HCT116 (cell line): Measurements from ENCODE around the gene PMM1. TPM values are rescaled to one million over a fixed set of nuclear protein-coding genes. Genes with fewer than 3 reads are reported as not detected.

ENCODE experiments used
- ATAC-seq: fragments of 200-7000 bp; cut with Tn5 transposase; 2 replicates; pipeline ENCODE4 v1.9.1; 2020; ENCODE audit warnings: mild to moderate bottlenecking, moderate library complexity
- BruUV-seq: library from RNA; stranded (reverse); fragments of 400-500 nt; replicated peaks from 2 replicates; lab custom pipeline; 2021; lab: Mats Ljungman, UMichigan
- CTCF ChIA-PET: fragments of 300-600 bp; sonication (Branson Sonifier 250); formaldehyde crosslinking; loops from one replicate; lab custom pipeline; 2021; ENCODE audit warnings: antibody characterized with exemption; lab: Charles Lee
- POLR2A ChIA-PET: fragments of 300-600, 350-600 bp; sonication (Branson Sonifier 250); formaldehyde crosslinking; loops from one replicate; lab custom pipeline; 2021; ENCODE audit warnings: antibody characterized with exemption; lab: Charles Lee
- RAD21 ChIA-PET, 2 experiments: fragments of 300-600 bp; sonication (Branson Sonifier 250); formaldehyde crosslinking; loops; one replicate each; lab custom pipeline; 2023; ENCODE audit warnings: low total read pairs in 2 of 2; ENCODE audit not compliant: uncharacterized antibody in 2 of 2, unreplicated experiment in 2 of 2, low non-redundant PET in 1 of 2; lab: Charles Lee
- DNase-seq: peaks from one replicate; pipeline ENCODE4 v3.0.0-alpha.2; 2010; ENCODE audit warnings: low read depth, low spot score
- H2AFZ ChIP-seq: fragments of 200-600 bp; shearing (Covaris generic), sonication (generic); 2 replicates; pipeline ENCODE4 v1.6.1; 2017; ENCODE audit warnings: low read depth, mixed run types, mixed read lengths, antibody characterized with exemption, low read length; ENCODE audit not compliant: poor library complexity, severe bottlenecking
- H3K27ac ChIP-seq: 2 replicates; pipeline ENCODE4 v1.5.1; 2012; ENCODE audit warnings: low read depth, low read length
- H3K27me3 ChIP-seq: fragments of 200-600 bp; sonication (generic); 2 replicates; pipeline ENCODE4 v1.6.1; 2016; ENCODE audit warnings: mixed run types, low read length, mixed read lengths; ENCODE audit not compliant: insufficient read depth
- H3K36me3 ChIP-seq, 2 experiments: fragments of 200-500 bp in 1 of 2; fragments of 200-600 bp in 1 of 2; sonication (Bioruptor generic) in 1 of 2; sonication (generic) in 1 of 2; 2 replicates each; pipeline versions ENCODE4 v1.5.1 to v1.6.1; 2014 to 2016; ENCODE audit warnings: low read length in 2 of 2, inconsistent platforms in 1 of 2, mixed read lengths in 1 of 2, mixed run types in 1 of 2; ENCODE audit not compliant: insufficient read depth in 2 of 2, control insufficient read depth in 1 of 2
- H3K4me1 ChIP-seq, 2 experiments: fragments of 200-600 bp in 1 of 2; sonication (generic) in 1 of 2; 2 replicates each; pipeline versions ENCODE4 v1.5.1 to v1.6.1; 2012 to 2017; ENCODE audit warnings: low read length in 2 of 2, inconsistent platforms in 1 of 2, mild to moderate bottlenecking in 1 of 2, mixed read lengths in 1 of 2, mixed run types in 1 of 2, moderate library complexity in 1 of 2; ENCODE audit not compliant: insufficient read depth in 2 of 2, control insufficient read depth in 1 of 2
- H3K4me2 ChIP-seq: fragments of 200-600 bp; sonication (generic); 2 replicates; pipeline ENCODE4 v1.6.1; 2017; ENCODE audit warnings: mixed run types, low read length, mixed read lengths
- H3K4me3 ChIP-seq, 2 experiments: fragments of 200-600 bp in 1 of 2; sonication (generic) in 1 of 2; replicated peaks in 1 of 2; 2 replicates each; pipeline ENCODE4 v1.5.1; 2011 to 2016; ENCODE audit warnings: low read length in 2 of 2, control low read depth in 1 of 2, low read depth in 1 of 2, mild to moderate bottlenecking in 1 of 2, mixed read lengths in 1 of 2, mixed run types in 1 of 2
- H3K79me2 ChIP-seq: fragments of 200-600 bp; sonication (generic); 2 replicates; pipeline ENCODE4 v1.6.1; 2017; ENCODE audit warnings: mild to moderate bottlenecking, mixed run types, low read length, moderate library complexity, mixed read lengths; ENCODE audit not compliant: insufficient read depth
- H3K9ac ChIP-seq: fragments of 200-600 bp; sonication (generic); 2 replicates; pipeline ENCODE4 v1.6.1; 2016; ENCODE audit warnings: low read length, mixed read lengths
- H3K9me2 ChIP-seq: fragments of 200-600 bp; sonication (generic), shearing (Covaris generic); 2 replicates; pipeline ENCODE4 v1.6.1; 2017; ENCODE audit warnings: mixed run types, mild to moderate bottlenecking, moderate library complexity; ENCODE audit not compliant: insufficient read depth
- H3K9me3 ChIP-seq, 2 experiments: fragments of 200-500 bp in 1 of 2; fragments of 200-600 bp in 1 of 2; sonication (Bioruptor generic) in 1 of 2; sonication (generic) in 1 of 2; 2 replicates each; pipeline ENCODE4 v1.6.1; 2014 to 2017; ENCODE audit warnings: low read length in 2 of 2, mixed read lengths in 2 of 2, inconsistent platforms in 1 of 2, low read depth in 1 of 2, mild to moderate bottlenecking in 1 of 2, mixed run types in 1 of 2, moderate library complexity in 1 of 2; ENCODE audit not compliant: control insufficient read depth in 1 of 2, insufficient read depth in 1 of 2
- H4K20me1 ChIP-seq: fragments of 200-600 bp; sonication (generic), shearing (Covaris generic); 2 replicates; pipeline ENCODE4 v1.6.1; 2017; ENCODE audit warnings: mixed run types, mild to moderate bottlenecking, moderate library complexity; ENCODE audit not compliant: insufficient read depth
- ATF3 ChIP-seq: IDR thresholded peaks from 2 replicates; pipeline ENCODE4 v1.6.1; 2012
- CEBPB ChIP-seq: IDR thresholded peaks from 2 replicates; pipeline ENCODE4 v1.6.1; 2012; ENCODE audit warnings: low read depth
- EGR1 ChIP-seq: IDR thresholded peaks from 2 replicates; pipeline ENCODE4 v1.6.1; 2012; ENCODE audit warnings: low read depth
- ELF1 ChIP-seq: IDR thresholded peaks from 2 replicates; pipeline ENCODE4 v1.6.1; 2012; ENCODE audit warnings: low read depth, borderline replicate concordance
- EZH2 ChIP-seq: fragments of 200-600 bp; sonication (generic); IDR thresholded peaks from 2 replicates; pipeline ENCODE4 v1.6.1; 2017; ENCODE audit warnings: antibody characterized with exemption, mixed run types
- EZH2phosphoT487 ChIP-seq: fragments of 200-600 bp; IDR thresholded peaks from 2 replicates; pipeline ENCODE4 v1.6.1; 2018; ENCODE audit warnings: antibody characterized with exemption, borderline replicate concordance
- FOSL1 ChIP-seq: IDR thresholded peaks from 2 replicates; pipeline ENCODE4 v1.6.1; 2012; ENCODE audit warnings: low read depth
- JUND ChIP-seq: IDR thresholded peaks from 2 replicates; pipeline ENCODE4 v1.6.1; 2012
- POLR2A ChIP-seq: IDR thresholded peaks from 2 replicates; pipeline ENCODE4 v1.7.0; 2011; ENCODE audit warnings: borderline replicate concordance; ENCODE audit not compliant: insufficient read depth, insufficient read length; ENCODE audit errors: extremely low read depth
- POLR2AphosphoS5 ChIP-seq: IDR thresholded peaks from 2 replicates; pipeline ENCODE4 v1.6.1; 2011; ENCODE audit warnings: mild to moderate bottlenecking, low read depth, low read length, moderate library complexity
- RAD21 ChIP-seq: IDR thresholded peaks from 2 replicates; pipeline ENCODE4 v1.6.1; 2012; ENCODE audit warnings: low read depth, mild to moderate bottlenecking
- REST ChIP-seq: IDR thresholded peaks from 2 replicates; pipeline ENCODE4 v1.6.1; 2012; ENCODE audit warnings: low read depth
- SIN3A ChIP-seq: IDR thresholded peaks from 2 replicates; pipeline ENCODE4 v1.6.1; 2012; ENCODE audit warnings: low read depth
- SRF ChIP-seq: IDR thresholded peaks from 2 replicates; pipeline ENCODE4 v1.6.1; 2012; ENCODE audit warnings: low read depth
- YY1 ChIP-seq: IDR thresholded peaks from 2 replicates; pipeline ENCODE4 v1.6.1; 2011; ENCODE audit warnings: low read length, low read depth, moderate library complexity, mild to moderate bottlenecking; ENCODE audit not compliant: insufficient replicate concordance; ENCODE audit errors: extremely low read depth
- ZBTB33 ChIP-seq: IDR thresholded peaks from 2 replicates; pipeline ENCODE4 v1.6.1; 2011; ENCODE audit warnings: mild to moderate bottlenecking, low read length, moderate library complexity; ENCODE audit not compliant: insufficient replicate concordance; ENCODE audit errors: extremely low read depth
- intact Hi-C: fragments of 100-400 bp; cut with micrococcal nuclease; formaldehyde crosslinking; loops from 2 replicates; pipeline ENCODE4 v1.10.0; 2022
- total RNA-seq: library from RNA; stranded (reverse); gene quantifications from one replicate; pipeline ENCODE4 v1.2.1, GENCODE V29; 2021; ENCODE audit not compliant: unreplicated experiment

PMM1 gene
- total RNA-seq, 1 experiment from 2014 or later, result 31.7 TPM

- Histone ChIP-seq H3K27ac (no peak overlapping the region), H3K4me2 (no peak overlapping the region), H2AFZ (no peak overlapping the region), H3K9ac (no peak overlapping the region), H3K36me3 (0 out of 4 replicates have a peak, but pooled peaks cover 0 to 3% of the 10 kb centered on the region in 2 experiments), H3K9me3 (no peaks in the 10 kb centered on the region), H3K27me3 (no peaks in the 10 kb centered on the region), H4K20me1 (no peaks in the 10 kb centered on the region), H3K4me1 (no peaks in the 10 kb centered on the region), H3K79me2 (no peaks in the 10 kb centered on the region), H3K4me3 (no peak overlapping the region), H3K9me2 (no peaks in the 10 kb centered on the region)
- POLR2A ChIA-PET, result no interaction called here
- RAD21 ChIA-PET, result no interaction called here
- DNase-seq (no peak), ATAC-seq (no peak)
- TF ChIP-seq EGR1 (no peak), CEBPB (no peak), EZH2 (no peak), JUND (no peak), YY1 (no peak), FOSL1 (no peak), POLR2AphosphoS5 (no peak), ZBTB33 (no peak), EZH2phosphoT487 (no peak), RAD21 (no peak), ELF1 (no peak), REST (no peak), SRF (no peak), ATF3 (no peak), SIN3A (no peak), POLR2A (no peak)
- BruUV-seq, result no TSS peak
- intact Hi-C loops, result no loop called here
- CTCF ChIA-PET, result no interaction called here
Observed at GRCh38 chr22:41571786-41572185, 17.9 kb downstream of the PMM1 start.
